IMR-90 (cell line): Measurements from ENCODE around the gene SRCAP. TPM values are rescaled to one million over a fixed set of nuclear protein-coding genes. Genes with fewer than 3 reads are reported as not detected.

Source experiments
- ATAC-seq: fragments of 200-7000 bp; cut with Tn5 transposase; 2 replicates; pipeline ENCODE4 v1.9.1; 2020; ENCODE audit warnings: low read depth, mild to moderate bottlenecking, moderate library complexity
- BruUV-seq: library from RNA; stranded (reverse); fragments of 400-500 nt; replicated peaks from 2 replicates; lab custom pipeline; 2021; lab: Mats Ljungman, UMichigan
- CTCF ChIA-PET: fragments of 300-600 bp; formaldehyde crosslinking; extraction: SDS; loops from one replicate; lab custom pipeline; 2021; ENCODE audit warnings: antibody characterized with exemption; lab: Yijun Ruan, JAX
- POLR2A ChIA-PET: fragments of 300-600 bp; sonication (Branson Sonifier 250); formaldehyde crosslinking; loops from one replicate; lab custom pipeline; 2022; ENCODE audit warnings: antibody characterized with exemption; ENCODE audit not compliant: unreplicated experiment; lab: Charles Lee
- DNase-seq: peaks from one replicate; pipeline ENCODE4 v3.0.0; 2013
- H2AFZ ChIP-seq: replicated peaks from 2 replicates; pipeline ENCODE3; 2013; ENCODE audit warnings: low read length, mild to moderate bottlenecking; ENCODE audit not compliant: poor library complexity
- H2AK5ac ChIP-seq: 2 replicates; pipeline ENCODE4 v1.6.1; 2013; ENCODE audit warnings: low read depth, low read length, inconsistent platforms
- H2AK9ac ChIP-seq: replicated peaks from 2 replicates; pipeline ENCODE3; 2013; ENCODE audit warnings: mild to moderate bottlenecking, low read depth, low read length, moderate library complexity; ENCODE audit not compliant: poor library complexity
- H2BK120ac ChIP-seq: 2 replicates; pipeline ENCODE4 v1.6.1; 2013; ENCODE audit warnings: low read depth, low read length, inconsistent platforms
- H2BK15ac ChIP-seq: 3 replicates; pipeline ENCODE4 v1.6.1; 2013; ENCODE audit warnings: low read depth, low read length, inconsistent platforms
- H2BK20ac ChIP-seq: 2 replicates; pipeline ENCODE4 v1.6.1; 2013; ENCODE audit warnings: low read depth, mild to moderate bottlenecking, inconsistent platforms, low read length, moderate library complexity
- H2BK5ac ChIP-seq: 2 replicates; pipeline ENCODE4 v1.6.1; 2013; ENCODE audit warnings: mild to moderate bottlenecking, low read depth, low read length, inconsistent platforms; ENCODE audit not compliant: poor library complexity, severe bottlenecking
- H3K14ac ChIP-seq: replicated peaks from 2 replicates; pipeline ENCODE4 v1.6.1; 2013; ENCODE audit warnings: low read depth, low read length, inconsistent platforms
- H3K18ac ChIP-seq: 2 replicates; pipeline ENCODE4 v1.6.1; 2013; ENCODE audit warnings: low read depth, low read length, control low read depth
- H3K23ac ChIP-seq: 2 replicates; pipeline ENCODE4 v1.6.1; 2013; ENCODE audit warnings: low read depth, low read length, inconsistent platforms
- H3K27ac ChIP-seq: 2 replicates; pipeline ENCODE4 v1.5.1; 2013; ENCODE audit warnings: mild to moderate bottlenecking, control low read depth, low read length; ENCODE audit not compliant: insufficient read depth
- H3K27me3 ChIP-seq: 2 replicates; pipeline ENCODE4 v1.6.1; 2013; ENCODE audit warnings: low read length; ENCODE audit not compliant: control insufficient read depth, insufficient read depth
- H3K36me3 ChIP-seq: 2 replicates; pipeline ENCODE4 v1.6.1; 2013; ENCODE audit warnings: low read length, mixed read lengths; ENCODE audit not compliant: control insufficient read depth, insufficient read depth
- H3K4ac ChIP-seq: 2 replicates; pipeline ENCODE4 v1.6.1; 2013; ENCODE audit warnings: low read depth, low read length, inconsistent platforms
- H3K4me1 ChIP-seq: 2 replicates; pipeline ENCODE4 v1.6.1; 2013; ENCODE audit warnings: low read length, mixed read lengths; ENCODE audit not compliant: control insufficient read depth, insufficient read depth
- H3K4me2 ChIP-seq: 2 replicates; pipeline ENCODE4 v1.6.1; 2013; ENCODE audit warnings: low read depth, mild to moderate bottlenecking, control low read depth, low read length, moderate library complexity
- H3K4me3 ChIP-seq: 2 replicates; pipeline ENCODE4 v1.5.1; 2013; ENCODE audit warnings: low read depth, mild to moderate bottlenecking, control low read depth, low read length, moderate library complexity; ENCODE audit not compliant: insufficient read depth
- H3K56ac ChIP-seq: 2 replicates; pipeline ENCODE4 v1.6.1; 2013; ENCODE audit warnings: low read length, inconsistent platforms; ENCODE audit not compliant: insufficient read depth; ENCODE audit errors: extremely low read depth
- H3K79me1 ChIP-seq, 2 experiments: 2 replicates each; pipeline ENCODE4 v1.6.1; 2013; ENCODE audit warnings: low read length in 2 of 2, inconsistent platforms in 1 of 2, low read depth in 1 of 2
- H3K9ac ChIP-seq: 2 replicates; pipeline ENCODE4 v1.6.1; 2013; ENCODE audit warnings: low read depth, low read length, control low read depth
- H3K9me1 ChIP-seq: 2 replicates; pipeline ENCODE4 v1.6.1; 2013; ENCODE audit warnings: low read length, inconsistent platforms; ENCODE audit not compliant: insufficient read depth
- H3K9me3 ChIP-seq: 2 replicates; pipeline ENCODE4 v1.6.1; 2013; ENCODE audit warnings: low read length; ENCODE audit not compliant: control insufficient read depth, insufficient read depth
- H4K20me1 ChIP-seq: 2 replicates; pipeline ENCODE4 v1.6.1; 2013; ENCODE audit warnings: low read length, inconsistent platforms; ENCODE audit not compliant: insufficient read depth
- H4K5ac ChIP-seq: 2 replicates; pipeline ENCODE4 v1.6.1; 2013; ENCODE audit warnings: mild to moderate bottlenecking, low read depth, low read length, control low read depth
- H4K8ac ChIP-seq, 2 experiments: 2 replicates each; pipeline ENCODE4 v1.6.1; 2013; ENCODE audit warnings: low read depth in 2 of 2, low read length in 2 of 2, control low read depth in 1 of 2, inconsistent platforms in 1 of 2
- H4K91ac ChIP-seq: 2 replicates; pipeline ENCODE4 v1.6.1; 2013; ENCODE audit warnings: low read depth, low read length, inconsistent platforms; ENCODE audit not compliant: insufficient read depth
- BHLHE40 ChIP-seq: fragments of 150-350 bp; IDR thresholded peaks from 2 replicates; pipeline ENCODE4 v1.6.1; 2016; ENCODE audit warnings: mild to moderate bottlenecking, low read depth, low read length
- CEBPB ChIP-seq: IDR thresholded peaks from 2 replicates; pipeline ENCODE4 v1.6.1; 2012; ENCODE audit warnings: low read depth, low read length, improper control_type of control experiment
- CHD1 ChIP-seq: IDR thresholded peaks from 2 replicates; pipeline ENCODE4 v1.6.1; 2012; ENCODE audit warnings: low read depth, low read length, improper control_type of control experiment
- CTCF ChIP-seq: conservative IDR thresholded peaks from 2 replicates; pipeline ENCODE4 v1.5.1; 2012; ENCODE audit warnings: mild to moderate bottlenecking, low read depth, low read length, improper control_type of control experiment
- ELK1 ChIP-seq: fragments of 150-350 bp; IDR thresholded peaks from 2 replicates; pipeline ENCODE4 v1.6.1; 2016; ENCODE audit warnings: low read depth, mild to moderate bottlenecking, low read length, moderate library complexity, borderline replicate concordance
- FOS ChIP-seq: fragments of 150-350 bp; IDR thresholded peaks from 2 replicates; pipeline ENCODE4 v1.6.1; 2016; ENCODE audit warnings: low read depth, low read length
- MAFK ChIP-seq: IDR thresholded peaks from 2 replicates; pipeline ENCODE4 v1.6.1; 2012; ENCODE audit warnings: low read depth, low read length, improper control_type of control experiment
- MAZ ChIP-seq: IDR thresholded peaks from 2 replicates; pipeline ENCODE4 v1.6.1; 2012; ENCODE audit warnings: low read depth, mild to moderate bottlenecking, low read length, improper control_type of control experiment, moderate library complexity, borderline replicate concordance
- MXI1 ChIP-seq: IDR thresholded peaks from 2 replicates; pipeline ENCODE4 v1.6.1; 2012; ENCODE audit warnings: low read depth, mild to moderate bottlenecking, low read length, moderate library complexity, borderline replicate concordance
- NFE2L2 ChIP-seq: fragments of 150-350 bp; IDR thresholded peaks from 2 replicates; pipeline ENCODE4 v1.6.1; 2016; ENCODE audit warnings: low read depth, mild to moderate bottlenecking, low read length
- POLR2A ChIP-seq: IDR thresholded peaks from 2 replicates; pipeline ENCODE4 v1.6.1; 2012; ENCODE audit warnings: mild to moderate bottlenecking, low read depth, low read length
- RAD21 ChIP-seq: IDR thresholded peaks from 2 replicates; pipeline ENCODE4 v1.6.1; 2012; ENCODE audit warnings: low read length, improper control_type of control experiment
- RCOR1 ChIP-seq: IDR thresholded peaks from 2 replicates; pipeline ENCODE4 v1.6.1; 2012; ENCODE audit warnings: mild to moderate bottlenecking, low read length, improper control_type of control experiment; ENCODE audit not compliant: insufficient replicate concordance
- RFX5 ChIP-seq: IDR thresholded peaks from 2 replicates; pipeline ENCODE4 v1.8.0; 2012; ENCODE audit warnings: low read depth, mild to moderate bottlenecking, low read length, moderate library complexity
- SMC3 ChIP-seq: fragments of 150-350 bp; IDR thresholded peaks from 2 replicates; pipeline ENCODE4 v1.6.1; 2016; ENCODE audit warnings: low read depth, mild to moderate bottlenecking, antibody characterized with exemption, low read length, moderate library complexity
- USF2 ChIP-seq: fragments of 150-350 bp; IDR thresholded peaks from 2 replicates; pipeline ENCODE4 v1.6.1; 2017; ENCODE audit warnings: mild to moderate bottlenecking, antibody characterized with exemption, low read length, low read depth
- WGBS, 2 experiments: methylation state at CpG; one replicate each; pipeline versions ENCODE4 v1.1.5 to v1.1.7; 2013; ENCODE audit warnings: missing lambda C conversion rate in 2 of 2; ENCODE audit not compliant: insufficient read length in 1 of 2; ENCODE audit errors: extremely low coverage in 2 of 2; 5-methylcytosine and 5-hydroxymethylcytosine counted together
- dilution Hi-C: fragments of 300-500 bp; cut with HindIII; formaldehyde crosslinking; loops from one replicate; pipeline ENCODE4 v1.14.3; 2018; ENCODE audit warnings: low sequenced_read_pairs; ENCODE audit not compliant: unreplicated experiment
- in situ Hi-C: fragments of 300-500 bp; cut with MboI; formaldehyde crosslinking; loops from 3 replicates; pipeline ENCODE4 v1.14.3; 2019; ENCODE audit warnings: low sequenced_read_pairs, inconsistent platforms, mixed read lengths
- intact Hi-C: fragments of 100-400 bp; cut with micrococcal nuclease; formaldehyde crosslinking; loops from 2 replicates; pipeline ENCODE4 v1.10.0; 2022
- polyA plus RNA-seq, 3 experiments: library from polyadenylated mRNA; depleted of rRNA; stranded (reverse); fragments of >200 nt; gene quantifications; 2 replicates each; pipeline ENCODE4 v1.2.3, GENCODE V29; 2012; ENCODE audit warnings: low replicate concordance in 1 of 3
- total RNA-seq: library from RNA; depleted of rRNA; stranded (reverse); fragments of >200 nt; gene quantifications from 2 replicates; pipeline ENCODE4 v1.2.3, GENCODE V29; 2012

The SRCAP gene
- total and polyA plus RNA-seq, 2 of the 4 experiments (the other 2 are of a cell fraction), result 4.5 to 8.2 TPM

GRCh38 chr16:30667361-30667905, 31.5 kb upstream of the SRCAP start:
- Histone ChIP-seq H3K56ac (no peak overlapping the region), H3K4me3 (no peak overlapping the region), H4K8ac (no peak overlapping the region), H3K4me1 (no peaks in the 10 kb centered on the region), H2BK5ac (no peak overlapping the region), H2BK15ac (no peak overlapping the region), H3K4ac (no peak overlapping the region), H2AK9ac (no peak overlapping the region), H3K4me2 (no peak overlapping the region), H3K27me3 (no peaks in the 10 kb centered on the region), H2BK120ac (no peak overlapping the region), H3K9me3 (no peaks in the 10 kb centered on the region), H3K18ac (no peak overlapping the region), H2BK20ac (no peak overlapping the region), H3K27ac (no peak overlapping the region), H2AFZ (no peak overlapping the region), H4K5ac (no peak overlapping the region), H3K9ac (no peak overlapping the region), H4K91ac (no peak overlapping the region), H2AK5ac (no peak overlapping the region), H3K14ac (no peak overlapping the region), H3K9me1 (peaks cover 5% of the 10 kb centered on the region; the same call in 1 of the 2 replicates), H3K36me3 (peaks cover 80% of the 10 kb centered on the region), H3K23ac (no peak overlapping the region), H3K79me1 (peaks cover 28 to 45% of the 10 kb centered on the region in 2 experiments), H4K20me1 (peaks cover 33% of the 10 kb centered on the region)
- TF ChIP-seq NFE2L2 (no peak), RFX5 (no peak), MAFK (no peak), FOS (no peak), USF2 (no peak), CHD1 (no peak), BHLHE40 (no peak), MXI1 (no peak), MAZ (no peak), ELK1 (no peak), RCOR1 (no peak), CEBPB (no peak), POLR2A (no peak), SMC3 (no peak), RAD21 (no peak), CTCF (no peak)
- WGBS, 2 experiments, result 92% methylated on average over 8 of the region's 11 CpGs; no CpG with 5 or more reads in 1 of the 2 experiments
- dilution Hi-C loops, result no loop called here
- DNase-seq (no peak), ATAC-seq (no peak)
- no TSS peak for BruUV-seq
- CTCF ChIA-PET, result no interaction called here
- in situ Hi-C loops, result no loop called here
- POLR2A ChIA-PET, result no interaction called here
- intact Hi-C loops, result no loop called here
